HepG2 (cell line): Measurements from ENCODE around the gene TRAPPC12. TPM values are rescaled to one million over a fixed set of nuclear protein-coding genes. Genes with fewer than 3 reads are reported as not detected.

ENCODE experiments used
- ATAC-seq: fragments of 200-7000 bp; cut with Tn5 transposase; 3 replicates; pipeline ENCODE4 v1.9.1; 2020; ENCODE audit warnings: mild to moderate bottlenecking, moderate library complexity
- BruUV-seq: library from RNA; stranded (reverse); fragments of 400-500 nt; replicated peaks from 2 replicates; lab custom pipeline; 2021; lab: Mats Ljungman, UMichigan
- CTCF ChIA-PET: fragments of 300-600 bp; formaldehyde crosslinking; extraction: SDS; loops from one replicate; lab custom pipeline; 2021; ENCODE audit warnings: low total read pairs, inconsistent platforms, low intra/inter-chr PET ratio; lab: Yijun Ruan, JAX
- POLR2A ChIA-PET: fragments of 350-600 bp; sonication (Branson Sonifier 250); formaldehyde crosslinking; loops from one replicate; lab custom pipeline; 2020; ENCODE audit warnings: antibody characterized with exemption, inconsistent platforms; lab: Yijun Ruan, JAX
- DNase-seq: peaks from one replicate; pipeline ENCODE4 v3.0.0-alpha.2; 2015; ENCODE audit warnings: low spot score
- FAIRE-seq: peaks from 3 replicates; lab custom pipeline; 2011; peaks lifted over from hg19 to GRCh38; lab: Jason Lieb, UNC
- H2AFZ ChIP-seq: one replicate; pipeline ENCODE4 v1.6.1; 2011; ENCODE audit warnings: low read length, inconsistent platforms
- H3K27ac ChIP-seq: fragments of 300-600 bp; 3 replicates; pipeline ENCODE4 v1.8.0; 2011; ENCODE audit warnings: mixed run types, mild to moderate bottlenecking, mixed read lengths, low read length, inconsistent platforms; ENCODE audit not compliant: insufficient read depth; ENCODE audit errors: extremely low read length
- H3K27me3 ChIP-seq, 2 experiments: fragments of 200-600 bp in 1 of 2; 2 replicates in 1 of 2; 3 replicates in 1 of 2; pipeline versions ENCODE4 v1.6.0 to v1.8.0; 2011; ENCODE audit warnings: low read length in 2 of 2, mild to moderate bottlenecking in 2 of 2, moderate library complexity in 2 of 2, inconsistent platforms in 1 of 2; ENCODE audit not compliant: insufficient read depth in 2 of 2, control insufficient read depth in 1 of 2
- H3K36me3 ChIP-seq, 2 experiments: fragments of 200-600 bp in 1 of 2; replicated peaks in 1 of 2; 2 replicates in 1 of 2; 3 replicates in 1 of 2; pipeline versions ENCODE4 v1.5.1 to v1.8.0; 2011; ENCODE audit warnings: low read length in 2 of 2, inconsistent platforms in 1 of 2; ENCODE audit not compliant: insufficient read depth in 2 of 2, control insufficient read depth in 1 of 2
- H3K4me1 ChIP-seq: 2 replicates; pipeline ENCODE4 v1.5.1; 2012; ENCODE audit warnings: low read length, inconsistent platforms; ENCODE audit not compliant: insufficient read depth
- H3K4me2 ChIP-seq: 2 replicates; pipeline ENCODE4 v1.6.0; 2011; ENCODE audit warnings: low read depth, low read length, inconsistent platforms
- H3K4me3 ChIP-seq, 3 experiments: fragments of 200-600 bp in 1 of 3; sonication (generic), shearing (Covaris generic) in 1 of 3; replicated peaks in 1 of 3; 2 replicates each; pipeline ENCODE4 v1.5.1; 2011 to 2016; ENCODE audit warnings: low read length in 3 of 3, inconsistent platforms in 2 of 3, low read depth in 2 of 3, mild to moderate bottlenecking in 2 of 3, control low read depth in 1 of 3, mixed read lengths in 1 of 3; ENCODE audit not compliant: insufficient read depth in 1 of 3
- H3K79me2 ChIP-seq: one replicate; pipeline ENCODE4 v1.6.1; 2011; ENCODE audit warnings: low read length, inconsistent platforms; ENCODE audit not compliant: insufficient read depth
- H3K9ac ChIP-seq: 2 replicates; pipeline ENCODE4 v1.6.0; 2011; ENCODE audit warnings: mild to moderate bottlenecking, low read depth, low read length, inconsistent platforms; ENCODE audit not compliant: insufficient read depth
- H3K9me3 ChIP-seq: 2 replicates; pipeline ENCODE4 v1.5.1; 2012; ENCODE audit warnings: mild to moderate bottlenecking, low read length
- H4K20me1 ChIP-seq: 2 replicates; pipeline ENCODE4 v1.6.0; 2011; ENCODE audit warnings: inconsistent platforms, mild to moderate bottlenecking, low read length, moderate library complexity; ENCODE audit not compliant: insufficient read depth
- CAMTA2 ChIP-seq: sonication (generic); formaldehyde crosslinking; IDR thresholded peaks from 2 replicates; pipeline ENCODE4 v1.4.0; 2020; ENCODE audit warnings: mild to moderate bottlenecking, missing genetic modification reagents, borderline replicate concordance
- FLYWCH1 ChIP-seq: sonication (generic); formaldehyde crosslinking; IDR thresholded peaks from 2 replicates; pipeline ENCODE4 v1.8.1; 2023; ENCODE audit warnings: mild to moderate bottlenecking, missing genetic modification reagents
- FOXP4 ChIP-seq: sonication (generic); formaldehyde crosslinking; IDR thresholded peaks from 2 replicates; pipeline ENCODE4 v1.4.0; 2020; ENCODE audit warnings: missing genetic modification reagents
- GPBP1L1 ChIP-seq: sonication (generic); formaldehyde crosslinking; IDR thresholded peaks from 2 replicates; pipeline ENCODE4 v1.5.0; 2020; ENCODE audit warnings: mild to moderate bottlenecking, missing genetic modification reagents
- HHEX ChIP-seq: IDR thresholded peaks from 2 replicates; pipeline ENCODE4 v1.6.1; 2016; ENCODE audit warnings: control low read depth
- HNRNPUL1 ChIP-seq: fragments of 200-400 bp; formaldehyde crosslinking; IDR thresholded peaks from 2 replicates; pipeline ENCODE4 v1.6.1; 2017; ENCODE audit warnings: low read depth, mild to moderate bottlenecking, low read length, moderate library complexity
- IRF9 ChIP-seq: sonication (generic); formaldehyde crosslinking; IDR thresholded peaks from 2 replicates; pipeline ENCODE4 v1.8.0; 2022; ENCODE audit warnings: missing genetic modification reagents, mild to moderate bottlenecking, borderline replicate concordance
- JUN ChIP-seq: sonication (generic); formaldehyde crosslinking; IDR thresholded peaks from 2 replicates; pipeline ENCODE4 v1.4.0; 2020; ENCODE audit warnings: mild to moderate bottlenecking, missing genetic modification reagents
- JUND ChIP-seq: sonication (generic); formaldehyde crosslinking; IDR thresholded peaks from 2 replicates; pipeline ENCODE4 v1.8.0; 2022; ENCODE audit warnings: mild to moderate bottlenecking, missing genetic modification reagents
- NCOA1 ChIP-seq: sonication (generic); formaldehyde crosslinking; IDR thresholded peaks from 2 replicates; pipeline ENCODE4 v1.9.0; 2021; ENCODE audit warnings: missing genetic modification reagents
- PCBP1 ChIP-seq: fragments of 200-400 bp; formaldehyde crosslinking; IDR thresholded peaks from 2 replicates; pipeline ENCODE4 v1.6.1; 2017; ENCODE audit warnings: mild to moderate bottlenecking, low read depth, low read length, borderline replicate concordance
- RCOR2 ChIP-seq: IDR thresholded peaks from 2 replicates; pipeline ENCODE4 v1.6.1; 2016; ENCODE audit warnings: missing biosample characterization, missing genetic modification reagents
- ZMYM3 ChIP-seq: sonication (generic); formaldehyde crosslinking; IDR thresholded peaks from 2 replicates; pipeline ENCODE4 v1.5.1; 2020; ENCODE audit warnings: mild to moderate bottlenecking, missing genetic modification reagents
- ZNF18 ChIP-seq: sonication (generic); formaldehyde crosslinking; IDR thresholded peaks from 2 replicates; pipeline ENCODE4 v1.8.0; 2022; ENCODE audit warnings: mild to moderate bottlenecking, missing genetic modification reagents; ENCODE audit not compliant: insufficient replicate concordance
- ZNF281 ChIP-seq: sonication (generic); formaldehyde crosslinking; IDR thresholded peaks from 2 replicates; pipeline ENCODE4 v1.4.0; 2020; ENCODE audit warnings: missing genetic modification reagents, borderline replicate concordance
- ZNF839 ChIP-seq: sonication (generic); formaldehyde crosslinking; IDR thresholded peaks from 2 replicates; pipeline ENCODE4 v1.4.0; 2020; ENCODE audit warnings: missing genetic modification reagents, mild to moderate bottlenecking, borderline replicate concordance
- WGBS: methylation state at CpG from one replicate; pipeline ENCODE4 v1.1.6; 2017; ENCODE audit warnings: low lambda C conversion rate; 5-methylcytosine and 5-hydroxymethylcytosine counted together
- in situ Hi-C: cut with HindIII; loops from 2 replicates; pipeline ENCODE4 v1.10.0; 2017; ENCODE audit warnings: low pct_unique_long_range_greater_than_20kb; ENCODE audit not compliant: extremely low pct_ligation_motif_present
- intact Hi-C: fragments of 100-400 bp; cut with micrococcal nuclease; formaldehyde crosslinking; loops from one replicate; pipeline ENCODE4 v1.10.0; 2022; ENCODE audit not compliant: unreplicated experiment
- polyA plus RNA-seq, 8 experiments: library from polyadenylated mRNA; depleted of rRNA in 3 of 8; stranded (reverse) in 7 of 8; unstranded in 1 of 8; fragments of >200 nt; fragmentation: Illumina TruSeq in 4 of 8; extraction: Trizol in 4 of 8; gene quantifications; 2 replicates each; pipeline versions ENCODE4 v1.2.1 to v1.2.3, GENCODE V29; 2011 to 2016; ENCODE audit warnings: low read depth in 4 of 8, missing spikeins in 1 of 8, mixed read lengths in 1 of 8; ENCODE audit not compliant: insufficient read depth in 1 of 8
- total RNA-seq, 5 experiments: library from RNA; depleted of rRNA; stranded (reverse); fragments of >200 nt; fragmentation: Illumina TruSeq; extraction: Trizol; gene quantifications; 2 replicates each; pipeline ENCODE4 v1.2.3, GENCODE V29; 2016; ENCODE audit warnings: low read depth in 1 of 5

TRAPPC12 gene
- total and polyA plus RNA-seq, 2 of the 13 experiments (the other 11 are each of a cell fraction or from before 2014, with no cell fraction given), result 46.4 to 97.7 TPM

GRCh38 chr2:3466482-3466863 lies 87.0 kb downstream of the TRAPPC12 start:
- no peak for DNase-seq
- Histone ChIP-seq H3K9ac (peak overlapping the region; percentile 69), H3K9me3 (no peaks in the 10 kb centered on the region), H4K20me1 (no peaks in the 10 kb centered on the region), H3K27me3 (no peaks in the 10 kb centered on the region), H3K79me2 (no peaks in the 10 kb centered on the region), H3K36me3 (peaks cover 11 to 24% of the 10 kb centered on the region in 2 experiments; a peak in 4 of 5 replicates), H2AFZ (no peak overlapping the region), H3K27ac (peak overlapping the region; percentile 84), H3K4me2 (peak overlapping the region; percentile 59), H3K4me3 (peak overlapping the region in 1 of 3 experiments; percentile 51; a peak in 2 of 6 replicates), H3K4me1 (peaks cover 47% of the 10 kb centered on the region)
- 90% methylated on average over 8 of the region's 9 CpGs for WGBS
- FAIRE-seq, result no peak
- ChIA-PET POLR2A (interaction anchor here (0.7 to 4.1 kb wide), 18 partner anchors 10 to 191 kb away, joined by 3 to 35 read pairs (median 5); partner anchors contain the start of genes EIPR1, RNASEH1 and TRAPPC12), CTCF (no interaction called here)
- intact Hi-C loops (loop anchor here (1.0 to 5.0 kb wide), 3 partner anchors 26 to 89 kb away; partner anchors contain the start of genes EIPR1 and TRAPPC12), in situ Hi-C loops (no loop called here)
- TSS peak; percentile 73 for BruUV-seq
- ATAC-seq, result peak; percentile 15
- TF ChIP-seq GPBP1L1 (CRISPR knock-in tag) (no peak), HNRNPUL1 (no peak), ZMYM3 (CRISPR knock-in tag) (no peak), ZNF281 (no peak), IRF9 (CRISPR knock-in tag) (no peak), NCOA1 (CRISPR knock-in tag) (no peak), JUND (CRISPR knock-in tag) (no peak), FOXP4 (no peak), RCOR2 (CRISPR knock-in tag) (no peak), ZNF18 (CRISPR knock-in tag) (no peak), ZNF839 (CRISPR knock-in tag) (0 out of 2 replicates have a peak, but pooled peaks have one; percentile 9), HHEX (CRISPR knock-in tag) (no peak), PCBP1 (no peak), JUN (CRISPR knock-in tag) (no peak), CAMTA2 (no peak), FLYWCH1 (no peak)
